Cardiac fibroblast (primary cell): ENCODE measurements around the gene SPEM2.

Experiments used
- DNase-seq, 2 donors: peaks; one replicate each; pipeline versions ENCODE4 v3.0.0 to v3.0.0-alpha.2; 2010; ENCODE audit warnings: low read depth in 2 of 2
- H3K4me3 ChIP-seq, 2 donors: replicated peaks in 1 of 2; 1 replicate in 1 of 2; 2 replicates in 1 of 2; pipeline ENCODE4 v1.5.1; 2011; ENCODE audit warnings: low read depth in 2 of 2, low read length in 2 of 2, mild to moderate bottlenecking in 2 of 2, moderate library complexity in 1 of 2
- CTCF ChIP-seq: IDR thresholded peaks from one replicate; pipeline ENCODE4 v1.5.1; 2011; ENCODE audit warnings: low read depth, mild to moderate bottlenecking, low read length, inconsistent platforms

The SPEM2 gene

GRCh38 chr17:7427549-7427948 is 2.1 kb downstream of the SPEM2 start:
- no peak for TF ChIP-seq CTCF
- H3K4me3 ChIP-seq = no peak overlapping the region
- no peak for DNase-seq

GRCh38 chr17:7428557-7428956 is 3.1 kb downstream of the SPEM2 start, which contains the start of gene SPEM3:
SPEM3 (plus strand) TSS chr17:7428857; CDS start chr17:7428903, 46 bp downstream.
- no peak for TF ChIP-seq CTCF
- H3K4me3 ChIP-seq = no peak within 1 kb of the TSS
- no peak for DNase-seq

- H3K4me3 ChIP-seq = no peak overlapping the region
- no peak for DNase-seq
- TF ChIP-seq CTCF = no peak
Measured at GRCh38 chr17:7429722-7430121, 4.3 kb downstream of the SPEM2 start.

- no peak for DNase-seq
- no peak for TF ChIP-seq CTCF
- no peak overlapping the region for H3K4me3 ChIP-seq
Measured at GRCh38 chr17:7431231-7431630, 5.8 kb downstream of the SPEM2 start.

GRCh38 chr17:7432296-7432695 is 6.9 kb downstream of the SPEM2 start:
- TF ChIP-seq CTCF = no peak
- DNase-seq = no peak
- no peak overlapping the region for H3K4me3 ChIP-seq

GRCh38 chr17:7435676-7436555 is 10.5 kb downstream of the SPEM2 start:
- TF ChIP-seq CTCF = no peak
- DNase-seq = no peak
- H3K4me3 ChIP-seq = peak overlapping the region; percentile 43 to 44
